Tibial artery (tissue), 4 donors: Measurements from ENCODE around the gene BOD1.

Experiments used
- DNase-seq, 2 donors: peaks; one replicate each; pipeline ENCODE4 v3.0.0-alpha.2; 2019
- H3K27ac ChIP-seq, 2 donors: fragments of 200-600 bp; sonication (generic) in 1 of 2; 1 replicate in 1 of 2; 2 replicates in 1 of 2; pipeline ENCODE4 v1.5.1; 2018 to 2019; ENCODE audit warnings: mild to moderate bottlenecking in 1 of 2
- H3K27me3 ChIP-seq, 2 donors: fragments of 200-600 bp; sonication (generic) in 1 of 2; one replicate each; pipeline versions ENCODE4 v1.5.1 to v1.6.0; 2016 to 2019
- H3K36me3 ChIP-seq, 3 donors: fragments of 200-600 bp; sonication (generic) in 2 of 3; one replicate each; pipeline ENCODE4 v1.5.1; 2016 to 2019; ENCODE audit warnings: mild to moderate bottlenecking in 2 of 3
- H3K4me1 ChIP-seq, 4 donors: fragments of 200-600 bp; sonication (generic) in 2 of 4; 1 replicate in 3 of 4; 2 replicates in 1 of 4; pipeline ENCODE4 v1.5.1; 2016 to 2019
- H3K4me3 ChIP-seq, 2 donors: fragments of 200-600 bp; sonication (generic) in 1 of 2; 1 replicate in 1 of 2; 2 replicates in 1 of 2; pipeline ENCODE4 v1.5.1; 2018 to 2019; ENCODE audit warnings: mild to moderate bottlenecking in 2 of 2
- H3K9me3 ChIP-seq, 3 donors: fragments of 200-600 bp; sonication (generic) in 1 of 3; one replicate each; pipeline ENCODE4 v1.5.1; 2016 to 2019
- CTCF ChIP-seq, 2 experiments: fragments of 200-600 bp in 1 of 2; fragments of 450-650 bp in 1 of 2; IDR thresholded peaks; one replicate each; pipeline ENCODE4 v1.5.1; 2017 to 2019; ENCODE audit warnings: antibody characterized with exemption in 2 of 2, mild to moderate bottlenecking in 1 of 2, moderate library complexity in 1 of 2
- intact Hi-C: fragments of 100-400 bp; cut with DNase I; formaldehyde crosslinking; loops from one replicate; pipeline ENCODE4 v1.15.0; 2023; ENCODE audit warnings: low total_unique reads

Gene BOD1

DNA sequence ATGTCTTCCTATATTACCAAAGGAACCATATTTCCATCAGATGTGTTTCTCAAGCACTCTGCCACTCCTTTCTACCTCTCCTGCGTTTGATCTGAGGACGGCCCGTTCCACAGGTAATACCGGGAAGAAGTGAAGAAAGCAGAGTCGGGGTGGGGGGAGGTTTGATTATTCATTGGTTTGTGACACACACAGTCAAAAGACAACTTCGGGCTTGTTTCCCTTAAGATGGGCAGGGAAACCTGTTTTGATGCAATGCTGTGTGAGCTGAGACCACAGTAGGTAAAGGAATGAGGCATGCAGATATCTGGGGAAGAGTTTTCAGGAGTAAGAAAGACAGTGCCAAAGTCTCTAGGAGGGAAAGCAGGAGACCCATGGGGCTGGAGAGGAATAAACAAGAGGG lies 54.0 kb downstream of the BOD1 start:
- intact Hi-C loops: no loop called here
- no peak overlapping the region for H3K4me3 ChIP-seq
- peaks cover 0 to 20% (median 16%) of the 10 kb centered on the region in 3 donors for H3K9me3 ChIP-seq
- no peak for TF ChIP-seq CTCF (IDR thresholded peaks at IDR 0.05)
- H3K4me1 ChIP-seq: no peaks in the 10 kb centered on the region
- H3K27me3 ChIP-seq: peaks cover 0 to 6% of the 10 kb centered on the region in 2 donors
- no peak for DNase-seq
- H3K27ac ChIP-seq: no peak overlapping the region
- H3K36me3 ChIP-seq: no peaks in the 10 kb centered on the region
